Fibroblast of lung (primary cell): Measurements from ENCODE around the gene POU2AF2.
"Not testable (repeated sequence)": the region's sequence is repeated elsewhere in the genome, so short reads cannot be mapped to it uniquely, and the experiment has no call there.

Source experiments
- EZH2 ChIP-seq: IDR thresholded peaks from 2 replicates; pipeline ENCODE4 v1.5.1; 2012; ENCODE audit warnings: low read length, control low read depth, mild to moderate bottlenecking; ENCODE audit errors: missing control alignments
- TF ChIP-seq, protein P1 (sequence below), 2 donors: IDR thresholded peaks in 1 of 2; conservative IDR thresholded peaks in 1 of 2; 1 replicate in 1 of 2; 2 replicates in 1 of 2; pipeline ENCODE4 v1.5.1; 2011 to 2012; ENCODE audit warnings: low read length in 2 of 2, control low read depth in 1 of 2, inconsistent platforms in 1 of 2, low read depth in 1 of 2, mild to moderate bottlenecking in 1 of 2

GRCh38 chr11:111221936-111222335 lies 23.6 kb upstream of the POU2AF2 start:
- not testable (repeated sequence) for TF ChIP-seq EZH2
- TF ChIP-seq, protein P1, sequence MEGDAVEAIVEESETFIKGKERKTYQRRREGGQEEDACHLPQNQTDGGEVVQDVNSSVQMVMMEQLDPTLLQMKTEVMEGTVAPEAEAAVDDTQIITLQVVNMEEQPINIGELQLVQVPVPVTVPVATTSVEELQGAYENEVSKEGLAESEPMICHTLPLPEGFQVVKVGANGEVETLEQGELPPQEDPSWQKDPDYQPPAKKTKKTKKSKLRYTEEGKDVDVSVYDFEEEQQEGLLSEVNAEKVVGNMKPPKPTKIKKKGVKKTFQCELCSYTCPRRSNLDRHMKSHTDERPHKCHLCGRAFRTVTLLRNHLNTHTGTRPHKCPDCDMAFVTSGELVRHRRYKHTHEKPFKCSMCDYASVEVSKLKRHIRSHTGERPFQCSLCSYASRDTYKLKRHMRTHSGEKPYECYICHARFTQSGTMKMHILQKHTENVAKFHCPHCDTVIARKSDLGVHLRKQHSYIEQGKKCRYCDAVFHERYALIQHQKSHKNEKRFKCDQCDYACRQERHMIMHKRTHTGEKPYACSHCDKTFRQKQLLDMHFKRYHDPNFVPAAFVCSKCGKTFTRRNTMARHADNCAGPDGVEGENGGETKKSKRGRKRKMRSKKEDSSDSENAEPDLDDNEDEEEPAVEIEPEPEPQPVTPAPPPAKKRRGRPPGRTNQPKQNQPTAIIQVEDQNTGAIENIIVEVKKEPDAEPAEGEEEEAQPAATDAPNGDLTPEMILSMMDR (conservative IDR thresholded peaks at IDR 0.05 in 1 of 2, IDR thresholded peaks at IDR 0.05 in 1 of 2; ENCODE audit: low read depth in 1 of 2, low read length in 2 of 2), result not testable (repeated sequence)
